KMS-11 (cell line): ENCODE measurements around the gene JAKMIP2.

Experiments
- H2AFZ ChIP-seq: fragments of 200-600 bp; sonication (generic); 2 replicates; pipeline ENCODE4 v1.6.1; 2016; ENCODE audit warnings: antibody characterized with exemption, mixed run types, low read depth
- H3K27ac ChIP-seq: fragments of 200-600 bp; sonication (generic); 2 replicates; pipeline ENCODE4 v1.6.1; 2016; ENCODE audit warnings: mild to moderate bottlenecking, mixed run types
- H3K27me3 ChIP-seq: fragments of 200-600 bp; sonication (generic); 2 replicates; pipeline ENCODE4 v1.6.1; 2017; ENCODE audit warnings: mild to moderate bottlenecking, low read depth, mixed run types, moderate library complexity; ENCODE audit not compliant: insufficient read depth
- H3K36me3 ChIP-seq: fragments of 200-600 bp; sonication (generic); 2 replicates; pipeline ENCODE4 v1.6.1; 2017; ENCODE audit warnings: mild to moderate bottlenecking, mixed run types; ENCODE audit not compliant: insufficient read depth
- H3K4me1 ChIP-seq: fragments of 200-600 bp; sonication (generic); 2 replicates; pipeline ENCODE4 v1.6.1; 2016; ENCODE audit warnings: mild to moderate bottlenecking, low read depth, mixed run types; ENCODE audit not compliant: poor library complexity, severe bottlenecking
- H3K4me2 ChIP-seq: fragments of 200-600 bp; sonication (generic); 2 replicates; pipeline ENCODE4 v1.7.0; 2016; ENCODE audit warnings: mild to moderate bottlenecking, mixed run types
- H3K4me3 ChIP-seq: fragments of 200-600 bp; sonication (generic); IDR thresholded peaks from 2 replicates; pipeline ENCODE4 v1.6.1; 2017; ENCODE audit warnings: low read depth, low read length, mixed read lengths; ENCODE audit not compliant: insufficient read depth
- H3K79me2 ChIP-seq: fragments of 200-600 bp; sonication (generic); 2 replicates; pipeline ENCODE4 v1.6.1; 2016; ENCODE audit warnings: low read depth, mixed run types; ENCODE audit not compliant: insufficient read depth
- H3K9ac ChIP-seq: fragments of 200-600 bp; sonication (generic); 2 replicates; pipeline ENCODE4 v1.6.1; 2016; ENCODE audit warnings: mild to moderate bottlenecking, mixed run types
- H4K20me1 ChIP-seq: fragments of 200-600 bp; sonication (generic); 2 replicates; pipeline ENCODE4 v1.6.1; 2016; ENCODE audit warnings: mild to moderate bottlenecking, mixed run types; ENCODE audit not compliant: insufficient read depth
- TF ChIP-seq, protein P1 (sequence below): fragments of 200-600 bp; sonication (generic); conservative IDR thresholded peaks from 2 replicates; pipeline ENCODE4 v1.6.1; 2017; ENCODE audit warnings: low read depth, mild to moderate bottlenecking, antibody characterized with exemption, low read length, moderate library complexity, mixed read lengths

JAKMIP2 gene

DNA sequence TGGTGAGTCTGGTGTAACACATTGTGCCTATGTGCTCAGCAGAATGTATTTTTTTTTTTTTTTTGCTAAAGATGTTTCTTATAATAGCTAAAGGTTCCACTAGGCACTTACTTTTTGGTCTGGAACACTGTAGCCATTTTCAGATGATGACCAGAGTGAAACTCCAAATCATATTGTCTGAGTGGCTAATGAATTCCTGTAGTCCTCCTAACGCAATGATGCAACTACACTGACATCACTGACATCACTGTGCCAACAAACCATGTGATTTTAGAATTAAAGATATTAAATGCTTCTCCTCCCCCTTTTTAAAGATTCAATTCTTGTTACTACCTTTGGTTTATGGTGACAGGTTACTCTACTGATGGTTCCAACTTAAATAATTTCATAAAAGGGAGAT, 28.8 kb downstream of the JAKMIP2 start:
- H3K27ac ChIP-seq, result no peak overlapping the region
- TF ChIP-seq, protein P1, sequence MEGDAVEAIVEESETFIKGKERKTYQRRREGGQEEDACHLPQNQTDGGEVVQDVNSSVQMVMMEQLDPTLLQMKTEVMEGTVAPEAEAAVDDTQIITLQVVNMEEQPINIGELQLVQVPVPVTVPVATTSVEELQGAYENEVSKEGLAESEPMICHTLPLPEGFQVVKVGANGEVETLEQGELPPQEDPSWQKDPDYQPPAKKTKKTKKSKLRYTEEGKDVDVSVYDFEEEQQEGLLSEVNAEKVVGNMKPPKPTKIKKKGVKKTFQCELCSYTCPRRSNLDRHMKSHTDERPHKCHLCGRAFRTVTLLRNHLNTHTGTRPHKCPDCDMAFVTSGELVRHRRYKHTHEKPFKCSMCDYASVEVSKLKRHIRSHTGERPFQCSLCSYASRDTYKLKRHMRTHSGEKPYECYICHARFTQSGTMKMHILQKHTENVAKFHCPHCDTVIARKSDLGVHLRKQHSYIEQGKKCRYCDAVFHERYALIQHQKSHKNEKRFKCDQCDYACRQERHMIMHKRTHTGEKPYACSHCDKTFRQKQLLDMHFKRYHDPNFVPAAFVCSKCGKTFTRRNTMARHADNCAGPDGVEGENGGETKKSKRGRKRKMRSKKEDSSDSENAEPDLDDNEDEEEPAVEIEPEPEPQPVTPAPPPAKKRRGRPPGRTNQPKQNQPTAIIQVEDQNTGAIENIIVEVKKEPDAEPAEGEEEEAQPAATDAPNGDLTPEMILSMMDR, result no peak
- no peaks in the 10 kb centered on the region for H3K27me3 ChIP-seq
- H3K4me1 ChIP-seq, result peaks cover 37% of the 10 kb centered on the region
- H3K4me2 ChIP-seq, result no peak overlapping the region
- no peaks in the 10 kb centered on the region for H3K79me2 ChIP-seq
- no peak overlapping the region for H2AFZ ChIP-seq
- H3K9ac ChIP-seq, result no peak overlapping the region
- H4K20me1 ChIP-seq, result no peaks in the 10 kb centered on the region
- H3K36me3 ChIP-seq, result no peaks in the 10 kb centered on the region
- H3K4me3 ChIP-seq, result no peak overlapping the region

DNA sequence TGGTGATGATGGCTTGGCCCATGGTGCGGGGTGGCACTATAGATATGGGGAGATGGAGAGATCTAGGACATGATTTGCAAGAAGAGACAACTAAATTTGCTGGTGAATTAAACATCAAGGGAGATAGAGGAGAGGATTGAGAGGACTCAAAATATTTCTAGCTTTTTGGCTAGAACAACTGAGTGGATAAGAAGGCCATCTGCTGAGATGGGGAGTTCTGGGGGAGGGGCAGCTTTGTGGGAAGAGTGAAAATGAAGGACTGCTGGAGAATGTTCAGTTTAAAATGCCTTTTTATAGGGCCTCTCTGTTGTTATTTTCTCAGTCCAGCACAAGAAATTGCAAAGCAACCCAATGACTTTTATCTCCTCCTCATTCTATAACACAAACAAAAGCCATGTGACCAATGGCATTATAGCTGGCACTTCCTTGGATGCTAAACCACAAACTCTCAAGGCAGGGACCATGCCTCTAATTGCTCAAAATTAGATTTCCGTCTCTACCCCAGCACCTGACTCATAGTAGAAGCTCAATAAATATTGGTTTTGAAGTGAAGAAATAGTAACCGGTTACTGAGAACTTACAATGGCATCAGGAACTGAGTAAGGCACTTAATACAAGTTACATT, 29.8 kb downstream of the JAKMIP2 start:
- H3K4me2 ChIP-seq, result no peak overlapping the region
- H2AFZ ChIP-seq, result no peak overlapping the region
- no peaks in the 10 kb centered on the region for H3K36me3 ChIP-seq
- peaks cover 37% of the 10 kb centered on the region for H3K4me1 ChIP-seq
- H4K20me1 ChIP-seq, result no peaks in the 10 kb centered on the region
- TF ChIP-seq, protein P1, result no peak
- no peak overlapping the region for H3K27ac ChIP-seq
- no peaks in the 10 kb centered on the region; the same call in 1 of the 2 replicates for H3K79me2 ChIP-seq
- no peaks in the 10 kb centered on the region for H3K27me3 ChIP-seq
- no peak overlapping the region for H3K9ac ChIP-seq
- H3K4me3 ChIP-seq, result no peak overlapping the region

DNA sequence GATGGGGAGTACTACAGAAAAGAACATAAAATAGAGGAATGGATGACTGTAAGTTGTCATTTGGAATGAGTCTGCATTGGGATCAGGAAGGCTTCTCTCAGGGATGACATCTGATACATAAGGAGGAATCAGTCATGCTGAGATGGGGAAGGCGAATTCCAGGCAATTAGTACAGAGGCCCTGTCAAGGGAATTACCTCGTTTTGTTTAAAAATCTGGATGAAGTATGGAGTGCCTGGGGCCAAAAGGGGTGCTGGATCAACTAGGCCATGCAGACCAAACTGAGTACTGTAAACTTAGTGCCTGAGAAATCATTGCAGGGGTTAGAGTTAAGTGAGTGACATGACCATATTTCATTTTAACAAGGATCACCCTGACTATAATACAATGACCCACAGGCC, 30.5 kb downstream of the JAKMIP2 start:
- H3K27ac ChIP-seq, result no peak overlapping the region

DNA sequence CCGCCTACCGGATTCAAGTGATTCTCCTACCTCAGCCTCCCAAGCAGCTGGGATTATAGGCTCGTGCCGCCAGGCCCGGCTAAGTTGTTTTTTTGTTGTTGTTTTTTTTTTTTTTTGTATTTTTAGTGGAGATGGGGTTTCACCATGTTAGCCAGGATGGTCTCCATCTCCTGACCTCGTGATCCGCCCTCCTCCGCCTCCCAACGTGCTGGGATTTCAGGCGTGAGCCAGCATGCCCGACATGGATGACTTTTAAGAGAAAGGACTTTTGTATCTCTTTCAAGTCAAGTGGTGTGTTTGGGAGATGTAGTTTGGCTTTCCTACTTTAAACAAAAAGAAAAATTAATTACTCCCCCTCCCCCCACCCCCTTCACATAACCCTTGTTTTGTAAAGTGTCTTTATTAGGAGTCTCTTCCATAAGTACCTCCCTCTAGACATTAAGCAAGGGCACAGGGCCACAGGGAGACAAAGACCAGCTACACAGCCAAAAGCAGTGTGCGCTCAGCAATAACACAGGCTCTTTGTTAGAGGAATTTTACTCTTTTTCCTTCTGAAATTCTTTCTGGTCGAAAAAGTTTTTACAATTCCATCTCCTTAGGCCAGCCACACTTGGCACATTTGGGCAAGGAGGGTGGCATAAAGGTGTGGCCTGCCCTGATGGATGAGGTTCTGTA, 31.2 kb downstream of the JAKMIP2 start:
- TF ChIP-seq, protein P1, result no peak
- no peaks in the 10 kb centered on the region; the same call in 1 of the 2 replicates for H3K79me2 ChIP-seq
- H3K4me2 ChIP-seq, result no peak overlapping the region
- H4K20me1 ChIP-seq, result no peaks in the 10 kb centered on the region
- H2AFZ ChIP-seq, result no peak overlapping the region
- H3K4me1 ChIP-seq, result peaks cover 25% of the 10 kb centered on the region
- H3K36me3 ChIP-seq, result no peaks in the 10 kb centered on the region
- no peak overlapping the region for H3K27ac ChIP-seq
- no peak overlapping the region for H3K9ac ChIP-seq
- no peaks in the 10 kb centered on the region for H3K27me3 ChIP-seq
- no peak overlapping the region for H3K4me3 ChIP-seq

More for the DNA sequence above, 30.5 kb downstream of the JAKMIP2 start:
- H3K36me3 ChIP-seq, result no peaks in the 10 kb centered on the region
- no peaks in the 10 kb centered on the region; the same call in 1 of the 2 replicates for H3K79me2 ChIP-seq
- H3K27me3 ChIP-seq, result no peaks in the 10 kb centered on the region
- H2AFZ ChIP-seq, result no peak overlapping the region
- H4K20me1 ChIP-seq, result no peaks in the 10 kb centered on the region
- H3K4me2 ChIP-seq, result no peak overlapping the region
- H3K4me3 ChIP-seq, result no peak overlapping the region
- TF ChIP-seq, protein P1, result no peak
- no peak overlapping the region for H3K9ac ChIP-seq
- peaks cover 32% of the 10 kb centered on the region for H3K4me1 ChIP-seq
